PC-3 (cell line): ENCODE measurements around the gene DCLK1. TPM values are rescaled to one million over a fixed set of nuclear protein-coding genes. Genes with fewer than 3 reads are reported as not detected.

Source experiments
- ATAC-seq: fragments of 200-7000 bp; cut with Tn5 transposase; 2 replicates; pipeline ENCODE4 v1.9.1; 2020; ENCODE audit warnings: mild to moderate bottlenecking, moderate library complexity
- BruUV-seq: library from RNA; stranded (reverse); fragments of 400-500 nt; replicated peaks from 2 replicates; lab custom pipeline; 2021; lab: Mats Ljungman, UMichigan
- CTCF ChIA-PET: fragments of 300-600 bp; sonication (Branson Sonifier 250); formaldehyde crosslinking; loops from one replicate; lab custom pipeline; 2022; ENCODE audit warnings: antibody characterized with exemption; lab: Charles Lee
- POLR2A ChIA-PET: fragments of 300-600 bp; sonication (Branson Sonifier 250); formaldehyde crosslinking; loops from one replicate; lab custom pipeline; 2022; ENCODE audit warnings: antibody characterized with exemption; ENCODE audit not compliant: unreplicated experiment; lab: Charles Lee
- DNase-seq: peaks from one replicate; pipeline ENCODE4 v3.0.0-alpha.2; 2015
- H2AFZ ChIP-seq: fragments of 300-600 bp; sonication (generic); 2 replicates; pipeline ENCODE4 v1.6.0; 2016; ENCODE audit warnings: antibody characterized with exemption, low read length
- H3F3A ChIP-seq: fragments of 300-600 bp; sonication (generic); one replicate; pipeline ENCODE4 v1.6.0; 2017; ENCODE audit warnings: antibody characterized with exemption, low read length, control low read depth, mild to moderate bottlenecking; ENCODE audit not compliant: unreplicated experiment
- H3K27ac ChIP-seq: fragments of 300-600 bp; sonication (generic); 2 replicates; pipeline ENCODE4 v1.5.1; 2016; ENCODE audit warnings: mild to moderate bottlenecking, low read length
- H3K27me3 ChIP-seq: fragments of 300-600 bp; sonication (generic); 2 replicates; pipeline ENCODE4 v1.6.1; 2016; ENCODE audit warnings: low read length, mixed read lengths
- H3K36me3 ChIP-seq: fragments of 300-600 bp; sonication (generic); 2 replicates; pipeline ENCODE4 v1.6.1; 2016; ENCODE audit warnings: low read depth, mixed run types, low read length, mixed read lengths
- H3K4me1 ChIP-seq: fragments of 300-600 bp; sonication (generic); 2 replicates; pipeline ENCODE4 v1.5.1; 2016; ENCODE audit warnings: low read length; ENCODE audit not compliant: insufficient read depth
- H3K4me2 ChIP-seq: fragments of 300-600 bp; sonication (generic); 2 replicates; pipeline ENCODE4 v1.6.0; 2016; ENCODE audit warnings: low read length
- H3K4me3 ChIP-seq: fragments of 300-600 bp; sonication (generic); 2 replicates; pipeline ENCODE4 v1.5.1; 2016; ENCODE audit warnings: mild to moderate bottlenecking, low read length, mixed read lengths
- H3K79me2 ChIP-seq: fragments of 300-600 bp; sonication (generic); 2 replicates; pipeline ENCODE4 v1.6.1; 2017; ENCODE audit warnings: low read length, mixed read lengths
- H3K9ac ChIP-seq: fragments of 300-600 bp; sonication (generic); 2 replicates; pipeline ENCODE4 v1.6.0; 2016; ENCODE audit warnings: mild to moderate bottlenecking, low read length
- H3K9me2 ChIP-seq: fragments of 300-600 bp; sonication (generic); replicated peaks from 2 replicates; pipeline ENCODE4 v1.6.1; 2016; ENCODE audit warnings: mixed run types, low read length, mixed read lengths
- H3K9me3 ChIP-seq: fragments of 300-600 bp; sonication (generic); 2 replicates; pipeline ENCODE4 v1.6.1; 2016; ENCODE audit warnings: low read length, mixed read lengths
- H4K20me1 ChIP-seq: fragments of 300-600 bp; sonication (generic); 2 replicates; pipeline ENCODE4 v1.6.1; 2016; ENCODE audit warnings: low read length, mixed read lengths
- CTCF ChIP-seq: fragments of 300-600 bp; sonication (generic); conservative IDR thresholded peaks from 2 replicates; pipeline ENCODE4 v1.5.1; 2017; ENCODE audit warnings: antibody characterized with exemption, low read depth, mild to moderate bottlenecking, low read length
- EZH2 ChIP-seq: fragments of 300-600 bp; sonication (generic); IDR thresholded peaks from one replicate; pipeline ENCODE4 v1.6.1; 2017; ENCODE audit warnings: antibody characterized with exemption, mild to moderate bottlenecking, low read length; ENCODE audit not compliant: unreplicated experiment
- EZH2phosphoT487 ChIP-seq: fragments of 300-600 bp; sonication (generic); IDR thresholded peaks from 2 replicates; pipeline ENCODE4 v1.6.1; 2018; ENCODE audit warnings: mild to moderate bottlenecking, antibody characterized with exemption, low read length, borderline replicate concordance
- intact Hi-C: fragments of 100-400 bp; cut with micrococcal nuclease; formaldehyde crosslinking; loops from 2 replicates; pipeline ENCODE4 v1.9.0; 2023
- total RNA-seq: library from RNA; depleted of rRNA; stranded (reverse); fragments of >200 nt; gene quantifications from 2 replicates; pipeline ENCODE4 v1.2.3, GENCODE V29; 2014

Gene DCLK1
- total RNA-seq, 1 experiment from 2014 or later: not detected

GRCh38 chr13:35909091-35909490 is 222.1 kb downstream of the DCLK1 start:
- Histone ChIP-seq H3K9me3 (no peaks in the 10 kb centered on the region), H3K36me3 (no peaks in the 10 kb centered on the region), H3K27me3 (no peaks in the 10 kb centered on the region), H3K79me2 (no peaks in the 10 kb centered on the region), H4K20me1 (no peaks in the 10 kb centered on the region), H2AFZ (no peak overlapping the region), H3K4me1 (no peaks in the 10 kb centered on the region), H3K27ac (no peak overlapping the region), H3K9ac (no peak overlapping the region), H3K4me3 (no peak overlapping the region), H3F3A (no peaks in the 10 kb centered on the region), H3K9me2 (no peaks in the 10 kb centered on the region), H3K4me2 (no peak overlapping the region)
- ChIA-PET POLR2A (no interaction called here), CTCF (no interaction called here)
- TF ChIP-seq EZH2 (no peak), EZH2phosphoT487 (no peak), CTCF (no peak)
- ATAC-seq (no peak), DNase-seq (no peak)
- intact Hi-C loops: no loop called here
- BruUV-seq: no TSS peak

GRCh38 chr13:35908226-35908625 is 223.0 kb downstream of the DCLK1 start:
- no peak for DNase-seq
- no peak overlapping the region for H2AFZ ChIP-seq
- ATAC-seq: no peak
- BruUV-seq: no TSS peak
- ChIA-PET POLR2A (interaction anchor here (0.6 kb wide), 1 partner anchor 44 kb away, joined by 26 read pairs; no protein-coding TSS in a partner anchor), CTCF (no interaction called here)
- H3K27me3 ChIP-seq: no peaks in the 10 kb centered on the region
- H3K36me3 ChIP-seq: no peaks in the 10 kb centered on the region
- H3K4me2 ChIP-seq: no peak overlapping the region
- H4K20me1 ChIP-seq: no peaks in the 10 kb centered on the region
- no peak for TF ChIP-seq CTCF
- no peak for TF ChIP-seq EZH2
- no peak for TF ChIP-seq EZH2phosphoT487
- no peaks in the 10 kb centered on the region for H3K9me2 ChIP-seq
- no peaks in the 10 kb centered on the region for H3K4me1 ChIP-seq
- no peak overlapping the region for H3K4me3 ChIP-seq
- no peak overlapping the region for H3K9ac ChIP-seq
- H3K79me2 ChIP-seq: no peaks in the 10 kb centered on the region
- no peak overlapping the region for H3K27ac ChIP-seq
- H3F3A ChIP-seq: no peaks in the 10 kb centered on the region
- intact Hi-C loops: no loop called here
- H3K9me3 ChIP-seq: no peaks in the 10 kb centered on the region

- no peaks in the 10 kb centered on the region for H3K36me3 ChIP-seq
- no peak overlapping the region for H3K4me3 ChIP-seq
- ChIA-PET CTCF (no interaction called here), POLR2A (no interaction called here)
- no peaks in the 10 kb centered on the region for H4K20me1 ChIP-seq
- H3K9me2 ChIP-seq: no peaks in the 10 kb centered on the region
- no peaks in the 10 kb centered on the region for H3K79me2 ChIP-seq
- DNase-seq (no peak), ATAC-seq (no peak)
- no TSS peak for BruUV-seq
- intact Hi-C loops: no loop called here
- no peak for TF ChIP-seq CTCF
- TF ChIP-seq EZH2phosphoT487: no peak
- no peak for TF ChIP-seq EZH2
- H3K9ac ChIP-seq: no peak overlapping the region
- H3F3A ChIP-seq: no peaks in the 10 kb centered on the region
- no peak overlapping the region for H3K27ac ChIP-seq
- H3K9me3 ChIP-seq: no peaks in the 10 kb centered on the region
- no peaks in the 10 kb centered on the region for H3K27me3 ChIP-seq
- no peak overlapping the region for H2AFZ ChIP-seq
- H3K4me1 ChIP-seq: no peaks in the 10 kb centered on the region
- H3K4me2 ChIP-seq: no peak overlapping the region
These were observed 224.5 kb downstream of the DCLK1 start for GRCh38 chr13:35906636-35907035.
